Common myeloid progenitor, CD34-positive (primary cell): Measurements from ENCODE around the gene MRPL54.

Experiments used
- CTCF ChIA-PET: fragments of 350-600 bp; sonication (Branson Sonifier 250); formaldehyde crosslinking; loops from one replicate; lab custom pipeline; 2021; ENCODE audit warnings: antibody characterized with exemption; lab: Charles Lee
- POLR2A ChIA-PET: fragments of 350-600 bp; sonication (Branson Sonifier 250); formaldehyde crosslinking; loops from one replicate; lab custom pipeline; 2021; ENCODE audit warnings: antibody characterized with exemption; lab: Charles Lee
- DNase-seq, 3 donors: peaks; one replicate each; pipeline versions ENCODE4 v3.0.0 to v3.0.0-alpha.2; 2013
- H3K27ac ChIP-seq, 2 experiments: 1 replicate in 1 of 2; 2 replicates in 1 of 2; pipeline ENCODE4 v1.7.0; 2013; ENCODE audit warnings: inconsistent platforms in 2 of 2, low read length in 2 of 2, mild to moderate bottlenecking in 2 of 2, low read depth in 1 of 2, moderate library complexity in 1 of 2; ENCODE audit not compliant: severe bottlenecking in 2 of 2, insufficient read depth in 1 of 2, poor library complexity in 1 of 2
- H3K27me3 ChIP-seq, 5 experiments: replicated peaks in 2 of 5; 1 replicate in 3 of 5; 2 replicates in 2 of 5; pipeline versions ENCODE4 v1.6.1 to v1.7.0; 2013; ENCODE audit warnings: low read length in 4 of 5, mild to moderate bottlenecking in 2 of 5, moderate library complexity in 2 of 5, inconsistent platforms in 1 of 5; ENCODE audit not compliant: insufficient read depth in 5 of 5, control insufficient read depth in 4 of 5
- H3K36me3 ChIP-seq, 4 experiments: 1 replicate in 2 of 4; 2 replicates in 2 of 4; pipeline versions ENCODE4 v1.6.1 to v1.7.0; 2013; ENCODE audit warnings: low read length in 3 of 4, control low read depth in 1 of 4, mild to moderate bottlenecking in 1 of 4; ENCODE audit not compliant: control insufficient read depth in 4 of 4, insufficient read depth in 4 of 4
- H3K4me1 ChIP-seq, 4 experiments: 1 replicate in 3 of 4; 2 replicates in 1 of 4; pipeline versions ENCODE4 v1.6.1 to v1.7.1; 2013; ENCODE audit warnings: low read length in 3 of 4, mild to moderate bottlenecking in 3 of 4, control low read depth in 1 of 4, inconsistent platforms in 1 of 4, moderate library complexity in 1 of 4; ENCODE audit not compliant: control insufficient read depth in 4 of 4, insufficient read depth in 4 of 4; ENCODE audit errors: control extremely low read depth in 1 of 4
- H3K4me3 ChIP-seq, 7 experiments: 1 replicate in 4 of 7; 2 replicates in 3 of 7; pipeline versions ENCODE4 v1.5.1 to v1.7.0; 2013; ENCODE audit warnings: mild to moderate bottlenecking in 7 of 7, low read length in 6 of 7, moderate library complexity in 6 of 7, inconsistent platforms in 2 of 7, low read depth in 2 of 7, control low read depth in 1 of 7; ENCODE audit not compliant: insufficient read depth in 4 of 7, control insufficient read depth in 1 of 7; ENCODE audit errors: extremely low read depth in 1 of 7
- H3K9me3 ChIP-seq, 5 experiments: 1 replicate in 4 of 5; 2 replicates in 1 of 5; pipeline versions ENCODE4 v1.6.1 to v1.7.1; 2013; ENCODE audit warnings: low read length in 4 of 5, mild to moderate bottlenecking in 2 of 5, inconsistent platforms in 1 of 5, low read depth in 1 of 5, moderate library complexity in 1 of 5; ENCODE audit not compliant: control insufficient read depth in 4 of 5, insufficient read depth in 2 of 5; ENCODE audit errors: control extremely low read depth in 1 of 5
- WGBS: methylation state at CpG from one replicate; pipeline ENCODE4 v1.1.5; 2013; ENCODE audit not compliant: insufficient coverage; 5-methylcytosine and 5-hydroxymethylcytosine counted together

The MRPL54 gene

GRCh38 chr19:3788996-3789778, 26.7 kb downstream of the MRPL54 start:
- ChIA-PET POLR2A (interaction anchor here (1.1 kb wide), 1 partner anchor 9 kb away, joined by 4 read pairs; no protein-coding TSS in a partner anchor), CTCF (interaction anchor here (0.7 to 1.6 kb wide), 4 partner anchors 8 to 32 kb away, joined by 3 read pairs; no protein-coding TSS in a partner anchor)
- H3K27me3 ChIP-seq, result no peaks in the 10 kb centered on the region

DNA sequence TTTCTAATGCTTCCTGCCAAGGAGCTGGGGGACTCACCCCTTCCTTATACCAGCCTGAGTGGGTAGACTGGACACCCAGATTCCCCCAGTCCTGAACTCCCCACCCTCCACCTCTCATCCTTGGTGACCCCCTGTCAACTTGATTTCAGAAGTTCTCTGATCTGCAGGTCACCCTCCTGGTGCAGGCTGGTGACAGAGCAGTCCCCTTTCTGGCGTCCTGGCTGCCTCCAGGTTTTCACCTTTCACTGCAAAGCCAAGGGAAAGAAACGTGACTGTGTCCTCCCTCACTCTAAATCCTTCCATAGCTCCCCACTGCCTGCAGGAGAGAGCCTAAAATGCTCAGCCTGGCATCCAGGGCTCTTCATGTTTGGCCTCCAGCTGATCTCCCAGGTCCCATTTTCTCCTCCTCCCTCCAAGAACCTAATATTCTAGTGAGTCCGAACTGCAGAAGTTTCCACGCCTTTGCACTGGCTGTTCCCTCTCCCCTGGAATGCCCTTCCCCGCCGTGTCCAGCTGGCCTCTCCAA, 27.8 kb downstream of the MRPL54 start:
- POLR2A ChIA-PET, result no interaction called here
- CTCF ChIA-PET, result interaction anchor here (1.6 kb wide), 1 partner anchor 31 kb away, joined by 3 read pairs; no protein-coding TSS in a partner anchor

More at GRCh38 chr19:3788996-3789778, 26.7 kb downstream of the MRPL54 start:
- DNase-seq, result no peak
- Histone ChIP-seq H3K9me3 (peaks cover 0 to 4% (median 0%) of the 10 kb centered on the region in 5 experiments), H3K4me3 (no peak overlapping the region), H3K36me3 (peaks cover 0 to under 1% (median 0%) of the 10 kb centered on the region in 4 experiments), H3K4me1 (peaks cover 0 to 16% (median 15%) of the 10 kb centered on the region in 4 experiments), H3K27ac (no peak overlapping the region)
- 74% methylated on average over 8 of the region's 16 CpGs for whole genome bisulfite sequencing

GRCh38 chr19:3790941-3791340, 28.5 kb downstream of the MRPL54 start:
- POLR2A ChIA-PET, result no interaction called here
- DNase-seq, result no peak

More for the DNA sequence above, 27.8 kb downstream of the MRPL54 start:
- Histone ChIP-seq H3K27me3 (no peaks in the 10 kb centered on the region), H3K36me3 (no peaks in the 10 kb centered on the region), H3K9me3 (peaks cover 0 to 4% (median 0%) of the 10 kb centered on the region in 5 experiments), H3K4me3 (no peak overlapping the region), H3K4me1 (peaks cover 0 to 6% (median 5%) of the 10 kb centered on the region in 4 experiments), H3K27ac (no peak overlapping the region)
- 83% methylated on average over 6 of the region's 6 CpGs for WGBS
- no peak for DNase-seq

DNA sequence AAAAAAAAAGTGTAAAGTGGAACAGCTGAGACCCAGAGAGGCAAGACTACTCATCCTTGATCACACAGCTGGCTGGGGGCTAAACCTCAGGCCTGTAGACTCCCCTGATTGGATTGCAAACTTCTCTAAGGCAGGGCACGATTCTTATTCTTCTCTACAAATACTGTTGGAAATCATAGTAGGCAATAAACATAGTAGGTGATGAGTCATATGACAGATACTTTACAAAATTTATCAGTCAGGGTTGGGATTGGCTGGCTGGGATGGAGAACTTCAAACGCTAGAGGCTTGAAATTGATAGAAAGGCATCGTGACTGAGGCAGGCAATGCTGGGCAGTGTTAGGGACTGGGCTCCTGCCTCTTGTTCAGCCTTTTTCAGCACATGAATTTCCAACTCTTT, 29.6 kb downstream of the MRPL54 start:
- Histone ChIP-seq H3K36me3 (no peaks in the 10 kb centered on the region), H3K9me3 (peaks cover 0 to 14% (median 7%) of the 10 kb centered on the region in 5 experiments), H3K27me3 (no peaks in the 10 kb centered on the region), H3K4me1 (no peaks in the 10 kb centered on the region), H3K4me3 (no peak overlapping the region), H3K27ac (no peak overlapping the region)
- CTCF ChIA-PET, result interaction anchor here (0.6 kb wide), 1 partner anchor 8 kb away, joined by 4 read pairs; no protein-coding TSS in a partner anchor
- DNase-seq, result no peak
- WGBS, result 93% methylated on average over 2 of the region's 3 CpGs
- POLR2A ChIA-PET, result interaction anchor here (0.6 kb wide), 1 partner anchor 901 kb away, joined by 4 read pairs; no protein-coding TSS in a partner anchor

More at GRCh38 chr19:3790941-3791340, 28.5 kb downstream of the MRPL54 start:
- H3K36me3 ChIP-seq, result no peaks in the 10 kb centered on the region
- H3K27me3 ChIP-seq, result no peaks in the 10 kb centered on the region
- CTCF ChIA-PET, result no interaction called here
- peaks cover 0 to 5% (median 0%) of the 10 kb centered on the region in 5 experiments for H3K9me3 ChIP-seq
- H3K4me1 ChIP-seq, result no peaks in the 10 kb centered on the region
- H3K4me3 ChIP-seq, result no peak overlapping the region
- H3K27ac ChIP-seq, result no peak overlapping the region
- 96% methylated on average over 6 of the region's 7 CpGs for WGBS

- Histone ChIP-seq H3K36me3 (no peaks in the 10 kb centered on the region), H3K27ac (no peak overlapping the region), H3K27me3 (no peaks in the 10 kb centered on the region), H3K9me3 (peaks cover 0 to 14% (median 7%) of the 10 kb centered on the region in 5 experiments), H3K4me1 (peaks cover 0 to 11% (median 0%) of the 10 kb centered on the region in 4 experiments), H3K4me3 (no peak overlapping the region)
- WGBS, result 98% methylated on average over 3 of the region's 3 CpGs
- CTCF ChIA-PET, result interaction anchor here (0.7 to 1.8 kb wide), 3 partner anchors 10 to 41 kb away, joined by 3 to 7 read pairs (median 3); no protein-coding TSS in a partner anchor
- POLR2A ChIA-PET, result no interaction called here
- DNase-seq, result no peak
These were observed 31.3 kb downstream of the MRPL54 start for GRCh38 chr19:3793799-3794198.

DNA sequence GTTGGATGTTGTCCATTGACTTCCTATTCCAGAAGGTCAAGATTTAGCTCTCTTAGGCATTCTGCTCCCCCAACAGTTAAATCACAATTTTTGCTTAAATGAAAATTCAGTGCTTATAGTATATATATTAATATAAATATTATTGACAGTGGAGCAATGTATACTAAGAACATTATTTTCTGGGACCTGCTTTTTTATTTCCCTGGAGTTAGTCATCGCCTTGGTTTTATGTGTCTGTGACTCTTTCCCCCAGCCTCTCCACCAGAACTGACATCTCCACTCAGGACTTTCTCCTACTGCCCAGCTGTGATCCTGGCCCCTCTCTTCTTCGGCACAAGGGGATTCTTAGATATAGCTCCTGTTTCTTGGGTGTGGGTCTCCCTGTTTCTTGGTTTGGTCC, 33.9 kb downstream of the MRPL54 start:
- Histone ChIP-seq H3K27me3 (peaks cover 0 to 13% (median 6%) of the 10 kb centered on the region in 5 experiments), H3K27ac (no peak overlapping the region), H3K9me3 (peaks cover 0 to 10% (median 7%) of the 10 kb centered on the region in 5 experiments), H3K4me1 (peaks cover 0 to 15% (median 5%) of the 10 kb centered on the region in 4 experiments), H3K4me3 (no peak overlapping the region), H3K36me3 (no peaks in the 10 kb centered on the region)
- no peak for DNase-seq
- 91% methylated on average over 1 of the region's 2 CpGs for WGBS
- ChIA-PET POLR2A (no interaction called here), CTCF (interaction anchor here (0.8 to 2.0 kb wide), 3 partner anchors 12 to 53 kb away, joined by 3 to 7 read pairs (median 6); no protein-coding TSS in a partner anchor)
